Neural crest cell (in vitro differentiated cells): ENCODE data around the gene TBC1D5. TPM values are rescaled to one million over a fixed set of nuclear protein-coding genes. Genes with fewer than 3 reads are reported as not detected.
"Not testable (repeated sequence)": the region's sequence is repeated elsewhere in the genome, so short reads cannot be mapped to it uniquely, and the experiment has no call there.

Experiments used
- DNase-seq: peaks from one replicate; pipeline ENCODE4 v3.0.0; 2021; ENCODE audit warnings: low read depth, mixed read lengths, low spot score
- H3K27ac Mint-ChIP-seq: one replicate; pipeline ENCODE4 v1.8.0; 2021; ENCODE audit warnings: mild to moderate bottlenecking, mixed read lengths; ENCODE audit not compliant: unreplicated experiment
- H3K27me3 Mint-ChIP-seq: 2 replicates; pipeline ENCODE4 v1.8.0; 2021; ENCODE audit warnings: low read depth, mild to moderate bottlenecking, mixed read lengths
- H3K36me3 Mint-ChIP-seq: 2 replicates; pipeline ENCODE4 v1.8.0; 2021; ENCODE audit warnings: low read depth, mild to moderate bottlenecking, mixed read lengths
- H3K4me1 Mint-ChIP-seq: 2 replicates; pipeline ENCODE4 v1.8.0; 2021; ENCODE audit warnings: mixed read lengths
- H3K4me3 Mint-ChIP-seq: one replicate; pipeline ENCODE4 v1.8.0; 2021; ENCODE audit warnings: mild to moderate bottlenecking, mixed read lengths
- H3K9me3 Mint-ChIP-seq: 2 replicates; pipeline ENCODE4 v1.8.0; 2021; ENCODE audit warnings: mixed read lengths
- CTCF ChIP-seq: fragments of 200-600 bp; sonication (generic); conservative IDR thresholded peaks from 2 replicates; pipeline ENCODE4 v1.5.0; 2021; ENCODE audit warnings: antibody characterized with exemption, mild to moderate bottlenecking
- total RNA-seq: library from RNA; stranded (reverse); gene quantifications from 2 replicates; pipeline ENCODE4 v1.2.1, GENCODE V29; 2021

TBC1D5 gene
- total RNA-seq, 1 donor from 2014 or later, result 51.2 TPM

- no peaks in the 10 kb centered on the region for H3K9me3 Mint-ChIP-seq
- H3K27me3 Mint-ChIP-seq, result no peaks in the 10 kb centered on the region
- peaks cover 6% of the 10 kb centered on the region for H3K4me1 Mint-ChIP-seq
- DNase-seq, result no peak
- H3K4me3 Mint-ChIP-seq, result no peak overlapping the region
- H3K36me3 Mint-ChIP-seq, result peaks cover 5% of the 10 kb centered on the region
- no peak overlapping the region for H3K27ac Mint-ChIP-seq
- no peak for TF ChIP-seq CTCF
These were observed 195.8 kb downstream of the TBC1D5 start for GRCh38 chr3:17546500-17547255.

GRCh38 chr3:17544632-17545031 lies 197.8 kb downstream of the TBC1D5 start:
- TF ChIP-seq CTCF, result peak; percentile 25
- H3K9me3 Mint-ChIP-seq, result peaks cover 2% of the 10 kb centered on the region
- no peak for DNase-seq
- no peaks in the 10 kb centered on the region for H3K4me1 Mint-ChIP-seq
- H3K36me3 Mint-ChIP-seq, result peaks cover 10% of the 10 kb centered on the region
- H3K4me3 Mint-ChIP-seq, result no peak overlapping the region
- H3K27me3 Mint-ChIP-seq, result no peaks in the 10 kb centered on the region
- no peak overlapping the region for H3K27ac Mint-ChIP-seq

GRCh38 chr3:17542591-17542990 lies 199.8 kb downstream of the TBC1D5 start:
- Mint-ChIP-seq H3K27ac (no peak overlapping the region), H3K27me3 (no peaks in the 10 kb centered on the region), H3K4me1 (no peaks in the 10 kb centered on the region), H3K36me3 (peaks cover 10% of the 10 kb centered on the region), H3K4me3 (no peak overlapping the region), H3K9me3 (peaks cover 2% of the 10 kb centered on the region)
- DNase-seq, result no peak
- no peak for TF ChIP-seq CTCF

- Mint-ChIP-seq H3K27me3 (no peaks in the 10 kb centered on the region), H3K4me1 (no peaks in the 10 kb centered on the region), H3K9me3 (peaks cover 2% of the 10 kb centered on the region), H3K27ac (no peak overlapping the region), H3K36me3 (peaks cover 10% of the 10 kb centered on the region), H3K4me3 (no peak overlapping the region)
- TF ChIP-seq CTCF, result no peak
- no peak for DNase-seq
These were observed 203.0 kb downstream of the TBC1D5 start for GRCh38 chr3:17539436-17539835.

- Mint-ChIP-seq H3K4me1 (no peaks in the 10 kb centered on the region), H3K4me3 (no peak overlapping the region), H3K9me3 (no peaks in the 10 kb centered on the region), H3K27me3 (no peaks in the 10 kb centered on the region), H3K27ac (no peak overlapping the region), H3K36me3 (no peaks in the 10 kb centered on the region)
- no peak for TF ChIP-seq CTCF
- DNase-seq, result no peak
These were observed 207.2 kb downstream of the TBC1D5 start for GRCh38 chr3:17535274-17535673.

- not testable (repeated sequence) for H3K27ac Mint-ChIP-seq, H3K36me3 Mint-ChIP-seq, H3K4me1 Mint-ChIP-seq, DNase-seq, H3K9me3 Mint-ChIP-seq, H3K4me3 Mint-ChIP-seq, H3K27me3 Mint-ChIP-seq
These were observed 210.0 kb downstream of the TBC1D5 start for GRCh38 chr3:17532446-17532845.
